HG03280 (cell line): ENCODE measurements around the gene ARAP1.

Experiments used
- ATAC-seq: cut with Tn5 transposase; IDR thresholded peaks from one replicate; pipeline ENCODE4 v1.9.1; 2021; ENCODE audit warnings: mild to moderate bottlenecking, moderate library complexity; ENCODE audit not compliant: unreplicated experiment

ARAP1 gene

GRCh38 chr11:72642043-72642883 lies 109.9 kb downstream of the ARAP1 start:
- ATAC-seq: no peak

- no peak for ATAC-seq
Observed at GRCh38 chr11:72641522-72642042, 110.6 kb downstream of the ARAP1 start.

- ATAC-seq: no peak
Observed at GRCh38 chr11:72639502-72640375, 112.5 kb downstream of the ARAP1 start.

GRCh38 chr11:72637926-72638325 lies 114.3 kb downstream of the ARAP1 start:
- ATAC-seq: no peak

GRCh38 chr11:72637198-72637597 lies 115.0 kb downstream of the ARAP1 start:
- no peak for ATAC-seq

- ATAC-seq: no peak
Observed at GRCh38 chr11:72636376-72636775, 115.8 kb downstream of the ARAP1 start.

GRCh38 chr11:72635933-72636332 lies 116.3 kb downstream of the ARAP1 start:
- no peak for ATAC-seq

- no peak for ATAC-seq
Observed at GRCh38 chr11:72635309-72635915, 116.8 kb downstream of the ARAP1 start.
